ENCODE measurements around the gene CEP57L1. TPM values are rescaled to one million over a fixed set of nuclear protein-coding genes. Genes with fewer than 3 reads are reported as not detected.
"Not testable (repeated sequence)": the region's sequence is repeated elsewhere in the genome, so short reads cannot be mapped to it uniquely, and the experiment has no call there.

CEP57L1 gene
- total RNA-seq, 1 experiment from 2014 or later, result 26.4 TPM

DNA sequence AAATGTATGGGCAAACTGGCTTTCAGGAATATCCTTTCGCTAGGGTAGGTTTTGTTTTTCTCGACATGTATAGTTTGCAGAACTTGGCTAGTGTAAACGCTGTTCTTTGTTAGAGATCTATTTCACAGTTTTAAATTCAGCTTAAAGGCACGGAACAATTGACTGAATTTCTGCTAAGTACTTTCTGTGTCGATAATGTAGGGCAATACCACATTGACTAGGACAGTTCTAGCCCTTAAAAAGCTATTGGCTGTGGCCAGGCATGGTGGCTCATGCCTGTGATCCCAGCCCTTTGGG, 92.8 kb downstream of the CEP57L1 start:
- H3K9me2 ChIP-seq (replicated peaks; ENCODE audit: low read length), result no peaks in the 10 kb centered on the region
- no peaks in the 10 kb centered on the region for H3K79me2 ChIP-seq (ENCODE audit: low read length)
- no peaks in the 10 kb centered on the region for H3K9me3 ChIP-seq (ENCODE audit: low read length)
- no peak overlapping the region for H2AFZ ChIP-seq (ENCODE audit: low read length)
- H4K20me1 ChIP-seq (ENCODE audit: low read length), result no peaks in the 10 kb centered on the region
- H3K4me2 ChIP-seq (ENCODE audit: low read length), result no peak overlapping the region
- DNase-seq, result no peak
- ChIA-PET POLR2A (ENCODE audit: unreplicated experiment) (interaction anchor here (1.0 kb wide), 1 partner anchor 196 kb away, joined by 6 read pairs; no protein-coding TSS in a partner anchor), CTCF (interaction anchor here (1.2 to 2.0 kb wide), 2 partner anchors 196 to 209 kb away, joined by 3 to 8 read pairs; no protein-coding TSS in a partner anchor)
- TF ChIP-seq, protein P1, sequence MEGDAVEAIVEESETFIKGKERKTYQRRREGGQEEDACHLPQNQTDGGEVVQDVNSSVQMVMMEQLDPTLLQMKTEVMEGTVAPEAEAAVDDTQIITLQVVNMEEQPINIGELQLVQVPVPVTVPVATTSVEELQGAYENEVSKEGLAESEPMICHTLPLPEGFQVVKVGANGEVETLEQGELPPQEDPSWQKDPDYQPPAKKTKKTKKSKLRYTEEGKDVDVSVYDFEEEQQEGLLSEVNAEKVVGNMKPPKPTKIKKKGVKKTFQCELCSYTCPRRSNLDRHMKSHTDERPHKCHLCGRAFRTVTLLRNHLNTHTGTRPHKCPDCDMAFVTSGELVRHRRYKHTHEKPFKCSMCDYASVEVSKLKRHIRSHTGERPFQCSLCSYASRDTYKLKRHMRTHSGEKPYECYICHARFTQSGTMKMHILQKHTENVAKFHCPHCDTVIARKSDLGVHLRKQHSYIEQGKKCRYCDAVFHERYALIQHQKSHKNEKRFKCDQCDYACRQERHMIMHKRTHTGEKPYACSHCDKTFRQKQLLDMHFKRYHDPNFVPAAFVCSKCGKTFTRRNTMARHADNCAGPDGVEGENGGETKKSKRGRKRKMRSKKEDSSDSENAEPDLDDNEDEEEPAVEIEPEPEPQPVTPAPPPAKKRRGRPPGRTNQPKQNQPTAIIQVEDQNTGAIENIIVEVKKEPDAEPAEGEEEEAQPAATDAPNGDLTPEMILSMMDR (conservative IDR thresholded peaks at IDR 0.05; ENCODE audit: low read depth, low read length), result no peak
- no peak for TF ChIP-seq EZH2 (IDR thresholded peaks at IDR 0.05; ENCODE audit: low read length, unreplicated experiment)
- no peaks in the 10 kb centered on the region for H3F3A ChIP-seq (ENCODE audit: low read length, unreplicated experiment)
- H3K27ac ChIP-seq (ENCODE audit: low read length), result no peak overlapping the region
- no peak overlapping the region for H3K4me3 ChIP-seq (ENCODE audit: low read length)
- H3K36me3 ChIP-seq (ENCODE audit: low read depth, low read length), result no peaks in the 10 kb centered on the region
- ATAC-seq, result no peak
- no peak overlapping the region for H3K9ac ChIP-seq (ENCODE audit: low read length)
- BruUV-seq (replicated peaks), result no TSS peak
- H3K27me3 ChIP-seq (ENCODE audit: low read length), result no peaks in the 10 kb centered on the region
- intact Hi-C loops (cut with micrococcal nuclease), result loop anchor here (1.0 to 5.0 kb wide), 3 partner anchors 109 to 195 kb away; no protein-coding TSS in a partner anchor
- H3K4me1 ChIP-seq (ENCODE audit: insufficient read depth, low read length), result peaks cover 17% of the 10 kb centered on the region

DNA sequence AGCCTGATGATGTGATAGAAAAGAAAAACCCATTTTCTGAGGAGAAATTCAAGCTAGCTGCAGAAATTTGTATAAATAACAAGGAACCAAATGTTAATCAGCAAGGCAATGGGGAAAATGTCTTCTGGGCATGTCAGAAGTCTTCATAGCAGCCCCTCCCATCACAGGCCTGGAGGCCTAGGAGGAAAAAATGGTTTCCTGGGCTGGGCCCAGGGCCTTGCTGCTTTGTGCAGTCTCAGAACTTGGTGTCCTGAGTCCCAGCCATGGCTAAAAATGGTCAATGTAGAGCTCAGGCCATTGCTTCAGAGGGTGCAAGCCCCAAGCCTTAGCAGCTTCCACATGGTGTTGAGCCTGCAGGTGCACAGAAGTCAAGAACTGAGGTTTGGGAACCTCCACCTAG, 96.1 kb downstream of the CEP57L1 start:
- H3K9me2 ChIP-seq (replicated peaks; ENCODE audit: low read length); CTCF ChIA-PET; H3K9ac ChIP-seq (ENCODE audit: low read length); POLR2A ChIA-PET (ENCODE audit: unreplicated experiment); H4K20me1 ChIP-seq (ENCODE audit: low read length); H3K4me3 ChIP-seq (ENCODE audit: low read length); DNase-seq; H2AFZ ChIP-seq (ENCODE audit: low read length); H3K79me2 ChIP-seq (ENCODE audit: low read length); intact Hi-C loops (cut with micrococcal nuclease); H3K9me3 ChIP-seq (ENCODE audit: low read length); H3K27ac ChIP-seq (ENCODE audit: low read length); H3K27me3 ChIP-seq (ENCODE audit: low read length); BruUV-seq (replicated peaks); H3K4me2 ChIP-seq (ENCODE audit: low read length); ATAC-seq; H3K36me3 ChIP-seq (ENCODE audit: low read depth, low read length); H3F3A ChIP-seq (ENCODE audit: low read length, unreplicated experiment): not testable (repeated sequence)
- peaks cover 11% of the 10 kb centered on the region for H3K4me1 ChIP-seq (ENCODE audit: insufficient read depth, low read length)

DNA sequence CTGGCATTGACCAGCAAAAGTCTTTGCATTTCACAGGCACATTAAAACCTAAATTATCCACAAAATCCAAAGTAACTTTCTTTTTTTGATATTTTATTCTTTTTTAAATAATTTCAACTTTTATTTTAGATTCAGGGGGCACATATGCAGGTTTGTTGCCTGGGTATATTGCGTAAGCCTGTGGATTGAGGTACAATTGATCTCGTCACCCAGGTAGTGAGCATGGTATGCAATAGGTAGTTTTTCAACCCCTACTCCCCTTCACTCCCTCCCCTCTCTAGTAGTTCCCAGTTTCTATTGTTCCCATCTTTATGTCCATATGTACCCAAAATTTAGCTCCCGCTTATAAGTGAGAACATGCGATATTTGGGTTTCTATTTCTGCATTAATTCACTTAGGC, 97.6 kb downstream of the CEP57L1 start:
- H3F3A ChIP-seq (ENCODE audit: low read length, unreplicated experiment), result no peaks in the 10 kb centered on the region
- POLR2A ChIA-PET (ENCODE audit: unreplicated experiment), result no interaction called here
- H3K27me3 ChIP-seq (ENCODE audit: low read length), result no peaks in the 10 kb centered on the region
- TF ChIP-seq EZH2phosphoT487 (IDR thresholded peaks at IDR 0.05; ENCODE audit: borderline replicate concordance, low read length), result no peak
- TF ChIP-seq, protein P1 (conservative IDR thresholded peaks at IDR 0.05; ENCODE audit: low read depth, low read length), result no peak
- no peak for TF ChIP-seq EZH2 (IDR thresholded peaks at IDR 0.05; ENCODE audit: low read length, unreplicated experiment)
- H3K36me3 ChIP-seq (ENCODE audit: low read depth, low read length), result no peaks in the 10 kb centered on the region
- DNase-seq (no peak), ATAC-seq (no peak)
- intact Hi-C loops (cut with micrococcal nuclease), result no loop called here
- H3K4me3 ChIP-seq (ENCODE audit: low read length), result no peak overlapping the region
- peaks cover 14% of the 10 kb centered on the region for H3K4me1 ChIP-seq (ENCODE audit: insufficient read depth, low read length)
- H2AFZ ChIP-seq (ENCODE audit: low read length), result no peak overlapping the region
- no peak overlapping the region for H3K9ac ChIP-seq (ENCODE audit: low read length)
- BruUV-seq (replicated peaks), result no TSS peak
- no peaks in the 10 kb centered on the region for H3K79me2 ChIP-seq (ENCODE audit: low read length)
- no peaks in the 10 kb centered on the region for H3K9me3 ChIP-seq (ENCODE audit: low read length)
- CTCF ChIA-PET, result no interaction called here
- no peak overlapping the region for H3K4me2 ChIP-seq (ENCODE audit: low read length)
- no peak overlapping the region for H3K27ac ChIP-seq (ENCODE audit: low read length)
- no peaks in the 10 kb centered on the region for H3K9me2 ChIP-seq (replicated peaks; ENCODE audit: low read length)
- no peaks in the 10 kb centered on the region for H4K20me1 ChIP-seq (ENCODE audit: low read length)
